HFFc6 (cell line): ENCODE data around the gene CD69. TPM values are rescaled to one million over a fixed set of nuclear protein-coding genes. Genes with fewer than 3 reads are reported as not detected.

Experiments used
- DNase-seq: peaks from one replicate; pipeline ENCODE4 v3.0.0-alpha.2; 2018
- H3K27ac Mint-ChIP-seq: 2 replicates; pipeline ENCODE4 v1.8.0; 2020; ENCODE audit warnings: mild to moderate bottlenecking, mixed read lengths
- H3K27me3 Mint-ChIP-seq: 2 replicates; pipeline ENCODE4 v1.8.0; 2021; ENCODE audit warnings: mild to moderate bottlenecking, moderate library complexity, mixed read lengths; ENCODE audit not compliant: insufficient read depth
- H3K36me3 Mint-ChIP-seq: 2 replicates; pipeline ENCODE4 v1.8.0; 2021; ENCODE audit warnings: low read depth, mixed read lengths
- H3K4me1 Mint-ChIP-seq: 2 replicates; pipeline ENCODE4 v1.8.0; 2020; ENCODE audit warnings: low read depth, mixed read lengths
- H3K4me3 Mint-ChIP-seq: 2 replicates; pipeline ENCODE4 v1.8.0; 2020; ENCODE audit warnings: mild to moderate bottlenecking, moderate library complexity, mixed read lengths
- H3K9me3 Mint-ChIP-seq: 2 replicates; pipeline ENCODE4 v1.8.0; 2020; ENCODE audit warnings: mild to moderate bottlenecking, mixed read lengths
- total RNA-seq, 6 experiments: library from RNA; stranded (reverse); fragmentation: NEBNext Ultra II Directional; extraction: Animal tissue kit (Norgen Biotek cat#: 25700); gene quantifications; 2 replicates in 1 of 6; 3 replicates in 5 of 6; pipeline ENCODE4 v1.2.3, GENCODE V29; 2021
- TF ChIP-seq, protein P1 (sequence below): fragments of 200-600 bp; sonication (generic); IDR thresholded peaks from 2 replicates; pipeline ENCODE4 v1.5.0; 2021; ENCODE audit warnings: antibody characterized with exemption, mild to moderate bottlenecking

CD69 gene
- total RNA-seq, 6 experiments from 2014 or later, result not detected

DNA sequence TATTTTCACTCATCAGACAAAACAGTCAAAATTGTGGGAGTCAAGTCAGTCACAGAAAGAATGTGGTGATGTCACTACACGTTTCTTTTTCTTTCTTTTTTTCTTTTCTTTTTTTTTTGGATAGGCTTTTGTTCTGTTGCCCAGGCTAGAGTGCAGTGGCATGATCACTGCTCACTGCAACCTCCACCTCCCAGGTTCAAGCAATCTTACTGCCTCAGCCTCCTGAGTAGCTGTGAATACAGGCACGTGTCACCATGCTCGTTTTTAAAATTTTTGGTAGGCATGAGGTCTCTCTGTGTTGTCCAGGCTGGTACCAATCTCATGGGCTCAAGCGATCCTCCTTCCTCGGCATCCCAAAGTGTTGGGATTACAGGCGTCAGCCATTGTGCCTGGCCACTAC lies 30.1 kb downstream of the CD69 start:
- no peak for DNase-seq
- no peaks in the 10 kb centered on the region for H3K9me3 Mint-ChIP-seq
- no peak overlapping the region for H3K4me3 Mint-ChIP-seq
- TF ChIP-seq, protein P1, sequence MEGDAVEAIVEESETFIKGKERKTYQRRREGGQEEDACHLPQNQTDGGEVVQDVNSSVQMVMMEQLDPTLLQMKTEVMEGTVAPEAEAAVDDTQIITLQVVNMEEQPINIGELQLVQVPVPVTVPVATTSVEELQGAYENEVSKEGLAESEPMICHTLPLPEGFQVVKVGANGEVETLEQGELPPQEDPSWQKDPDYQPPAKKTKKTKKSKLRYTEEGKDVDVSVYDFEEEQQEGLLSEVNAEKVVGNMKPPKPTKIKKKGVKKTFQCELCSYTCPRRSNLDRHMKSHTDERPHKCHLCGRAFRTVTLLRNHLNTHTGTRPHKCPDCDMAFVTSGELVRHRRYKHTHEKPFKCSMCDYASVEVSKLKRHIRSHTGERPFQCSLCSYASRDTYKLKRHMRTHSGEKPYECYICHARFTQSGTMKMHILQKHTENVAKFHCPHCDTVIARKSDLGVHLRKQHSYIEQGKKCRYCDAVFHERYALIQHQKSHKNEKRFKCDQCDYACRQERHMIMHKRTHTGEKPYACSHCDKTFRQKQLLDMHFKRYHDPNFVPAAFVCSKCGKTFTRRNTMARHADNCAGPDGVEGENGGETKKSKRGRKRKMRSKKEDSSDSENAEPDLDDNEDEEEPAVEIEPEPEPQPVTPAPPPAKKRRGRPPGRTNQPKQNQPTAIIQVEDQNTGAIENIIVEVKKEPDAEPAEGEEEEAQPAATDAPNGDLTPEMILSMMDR, result no peak
- no peaks in the 10 kb centered on the region for H3K36me3 Mint-ChIP-seq
- H3K27me3 Mint-ChIP-seq, result peaks cover 7% of the 10 kb centered on the region; the same call in 1 of the 2 replicates
- no peaks in the 10 kb centered on the region for H3K4me1 Mint-ChIP-seq
- no peak overlapping the region for H3K27ac Mint-ChIP-seq

DNA sequence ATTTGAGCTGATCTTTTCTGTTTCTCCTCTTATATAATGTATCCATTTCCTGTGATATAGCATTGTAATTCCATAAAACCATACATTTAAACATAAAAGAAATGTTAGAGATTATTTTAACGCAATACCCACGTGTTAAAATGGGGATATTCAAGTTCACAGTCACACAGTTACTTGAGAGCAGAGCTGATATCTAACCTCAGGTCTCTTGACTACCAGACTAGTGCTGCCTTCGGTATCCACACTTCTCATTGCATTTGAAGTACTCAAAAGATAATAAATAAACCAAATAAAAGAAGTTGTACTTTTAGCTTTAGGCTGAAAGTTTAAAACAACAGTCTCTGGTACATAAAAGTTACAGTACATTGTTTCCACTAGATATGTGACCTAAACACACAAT lies 30.7 kb downstream of the CD69 start:
- Mint-ChIP-seq H3K4me1 (no peaks in the 10 kb centered on the region), H3K36me3 (no peaks in the 10 kb centered on the region), H3K27me3 (peaks cover 7% of the 10 kb centered on the region; the same call in 1 of the 2 replicates), H3K9me3 (no peaks in the 10 kb centered on the region), H3K4me3 (no peak overlapping the region), H3K27ac (no peak overlapping the region)
- DNase-seq, result no peak
- TF ChIP-seq, protein P1, result no peak

DNA sequence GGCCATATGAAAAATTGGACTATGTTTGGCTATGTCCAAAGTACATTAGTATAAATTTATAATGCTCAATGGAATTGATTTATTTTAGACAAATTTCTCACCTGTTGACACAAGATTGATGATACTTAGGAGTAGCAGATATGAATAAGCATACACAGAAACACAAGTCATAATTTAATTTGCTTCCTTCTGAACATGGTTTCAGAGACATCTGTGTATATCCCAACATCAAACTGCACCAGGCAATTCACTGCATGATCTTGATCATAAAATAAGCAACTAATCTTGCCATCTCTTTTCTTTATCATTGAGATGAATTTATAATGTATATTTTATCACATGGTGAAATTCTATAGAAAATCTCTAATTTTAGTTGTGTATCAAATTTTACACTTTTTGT lies 31.6 kb downstream of the CD69 start:
- Mint-ChIP-seq H3K27ac (no peak overlapping the region), H3K36me3 (no peaks in the 10 kb centered on the region), H3K4me1 (no peaks in the 10 kb centered on the region), H3K4me3 (no peak overlapping the region), H3K9me3 (no peaks in the 10 kb centered on the region), H3K27me3 (peaks cover 8% of the 10 kb centered on the region; the same call in 1 of the 2 replicates)
- no peak for DNase-seq
- TF ChIP-seq, protein P1, result no peak

DNA sequence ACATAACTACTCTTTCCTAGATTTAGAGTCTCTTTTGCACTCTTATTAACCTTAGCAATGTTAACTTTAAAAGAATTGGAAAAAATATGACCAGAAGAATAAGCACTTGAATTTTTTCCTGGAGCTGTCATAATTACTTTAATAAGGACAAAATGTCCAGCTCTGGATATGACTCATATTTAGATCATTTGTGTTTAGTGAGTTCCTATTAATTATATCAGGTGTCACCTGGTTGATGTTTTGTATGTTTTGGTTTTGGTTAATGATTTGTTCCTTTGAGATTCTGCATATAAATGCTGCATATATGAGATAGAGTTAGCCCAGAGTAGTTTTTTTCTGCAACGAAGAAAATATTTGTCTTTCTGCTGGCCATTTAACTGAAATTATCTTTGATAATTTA lies 32.9 kb downstream of the CD69 start:
- H3K9me3 Mint-ChIP-seq, result no peaks in the 10 kb centered on the region
- no peak overlapping the region for H3K27ac Mint-ChIP-seq
- no peak overlapping the region for H3K4me3 Mint-ChIP-seq
- no peak for DNase-seq
- TF ChIP-seq, protein P1, result no peak
- peaks cover 19% of the 10 kb centered on the region for H3K27me3 Mint-ChIP-seq
- H3K4me1 Mint-ChIP-seq, result no peaks in the 10 kb centered on the region
- no peaks in the 10 kb centered on the region for H3K36me3 Mint-ChIP-seq

DNA sequence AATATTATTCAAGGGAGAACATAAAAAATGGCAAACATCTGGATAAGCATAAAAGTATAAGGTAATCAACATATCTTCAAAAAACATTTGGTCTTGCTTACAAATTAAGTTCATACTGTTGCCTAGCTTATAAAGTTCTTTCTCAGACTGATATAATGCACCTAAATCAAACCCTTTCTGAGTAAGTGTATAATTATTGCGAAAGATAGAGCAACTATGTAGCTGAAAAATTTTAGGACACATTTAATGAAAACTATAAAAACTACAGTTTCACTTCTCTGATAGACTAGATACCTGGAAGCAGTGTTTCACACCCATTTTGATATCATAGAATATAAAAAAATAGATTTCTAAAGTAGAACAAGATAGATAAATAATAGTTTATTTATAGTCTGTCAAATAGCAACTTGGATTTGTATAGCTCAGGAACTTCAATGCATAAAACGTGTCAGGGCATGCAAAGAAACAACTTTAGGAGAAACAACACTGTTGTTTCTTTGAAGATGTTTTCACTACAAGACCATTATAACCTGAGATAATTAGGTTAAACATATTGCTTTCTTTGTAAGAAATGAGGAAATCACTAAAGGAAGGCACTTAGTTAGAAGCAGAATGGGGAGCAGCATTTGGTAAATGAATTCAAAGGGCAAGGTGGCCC lies 35.4 kb downstream of the CD69 start:
- H3K9me3 Mint-ChIP-seq, result no peaks in the 10 kb centered on the region
- H3K27me3 Mint-ChIP-seq, result peaks cover 12% of the 10 kb centered on the region
- DNase-seq, result no peak
- TF ChIP-seq, protein P1, result no peak
- H3K36me3 Mint-ChIP-seq, result no peaks in the 10 kb centered on the region
- peaks cover 9% of the 10 kb centered on the region for H3K4me1 Mint-ChIP-seq
- no peak overlapping the region for H3K27ac Mint-ChIP-seq
- no peak overlapping the region for H3K4me3 Mint-ChIP-seq
